GM18909 (cell line): ENCODE results near the gene CD300H.

ENCODE experiments used
- ATAC-seq: cut with Tn5 transposase; IDR thresholded peaks from one replicate; pipeline ENCODE4 v1.9.1; 2021; ENCODE audit warnings: mild to moderate bottlenecking; ENCODE audit not compliant: unreplicated experiment, poor library complexity

The CD300H gene

GRCh38 chr17:74555427-74555940 is 11.8 kb downstream of the CD300H start:
- no peak for ATAC-seq

- no peak for ATAC-seq
Measured at GRCh38 chr17:74554909-74555308, 12.4 kb downstream of the CD300H start.

GRCh38 chr17:74552037-74552436 is 15.3 kb downstream of the CD300H start:
- no peak for ATAC-seq

GRCh38 chr17:74550602-74551001 is 16.7 kb downstream of the CD300H start:
- no peak for ATAC-seq

GRCh38 chr17:74549343-74549742 is 18.0 kb downstream of the CD300H start:
- no peak for ATAC-seq

- ATAC-seq: no peak
Measured at GRCh38 chr17:74547736-74548135, 19.6 kb downstream of the CD300H start.

- ATAC-seq: no peak
Measured at GRCh38 chr17:74547264-74547663, 20.0 kb downstream of the CD300H start.

- ATAC-seq: no peak
Measured at GRCh38 chr17:74546586-74546985, 20.7 kb downstream of the CD300H start.

- no peak for ATAC-seq
Measured at GRCh38 chr17:74545843-74546230, 21.5 kb downstream of the CD300H start, which contains the start of gene CD300C. Gene CD300C (minus strand): TSS chr17:74546115. CDS start chr17:74545782, 333 bp downstream.

DNA sequence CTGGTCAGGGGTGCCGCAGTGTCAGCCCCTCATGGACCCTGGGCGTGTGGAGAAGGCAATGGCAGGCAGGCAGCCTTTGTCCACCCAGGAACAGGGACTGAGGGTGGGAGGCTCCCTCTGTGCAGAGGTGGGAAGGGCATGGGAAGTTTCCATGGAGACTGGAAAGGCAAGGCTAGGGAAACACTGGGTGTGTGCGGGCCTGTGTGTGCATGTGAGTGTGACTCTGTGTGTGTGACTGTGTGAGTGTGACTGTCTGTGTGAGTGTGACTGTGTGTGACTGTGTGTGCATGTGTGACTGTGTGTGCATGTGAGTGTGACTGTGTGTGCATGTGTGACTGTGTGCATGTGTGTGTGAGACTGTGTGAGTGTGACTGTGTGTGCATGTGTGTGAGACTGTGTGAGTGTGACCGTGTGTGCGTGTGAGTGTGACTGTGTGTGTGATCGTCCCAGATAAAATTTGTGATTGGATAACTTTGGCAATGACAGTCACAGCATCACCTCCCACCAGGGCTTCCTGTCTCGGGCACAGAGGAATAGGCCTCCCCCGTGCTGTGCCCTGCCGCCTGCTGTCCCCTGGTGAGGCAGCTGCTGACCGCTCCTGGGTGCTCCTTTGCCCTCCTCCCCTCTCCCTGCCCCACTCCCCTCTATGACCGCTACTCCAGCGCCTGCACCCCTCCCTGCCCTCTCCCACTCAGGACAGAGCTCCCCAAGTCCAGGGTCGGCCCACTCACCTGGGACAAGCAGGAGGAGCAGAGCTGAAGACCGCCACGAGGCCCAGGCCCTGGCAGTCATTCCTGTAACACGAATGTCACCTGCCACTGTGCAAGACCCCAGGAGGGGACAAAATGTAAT is 22.1 kb downstream of the CD300H start:
- no peak for ATAC-seq

DNA sequence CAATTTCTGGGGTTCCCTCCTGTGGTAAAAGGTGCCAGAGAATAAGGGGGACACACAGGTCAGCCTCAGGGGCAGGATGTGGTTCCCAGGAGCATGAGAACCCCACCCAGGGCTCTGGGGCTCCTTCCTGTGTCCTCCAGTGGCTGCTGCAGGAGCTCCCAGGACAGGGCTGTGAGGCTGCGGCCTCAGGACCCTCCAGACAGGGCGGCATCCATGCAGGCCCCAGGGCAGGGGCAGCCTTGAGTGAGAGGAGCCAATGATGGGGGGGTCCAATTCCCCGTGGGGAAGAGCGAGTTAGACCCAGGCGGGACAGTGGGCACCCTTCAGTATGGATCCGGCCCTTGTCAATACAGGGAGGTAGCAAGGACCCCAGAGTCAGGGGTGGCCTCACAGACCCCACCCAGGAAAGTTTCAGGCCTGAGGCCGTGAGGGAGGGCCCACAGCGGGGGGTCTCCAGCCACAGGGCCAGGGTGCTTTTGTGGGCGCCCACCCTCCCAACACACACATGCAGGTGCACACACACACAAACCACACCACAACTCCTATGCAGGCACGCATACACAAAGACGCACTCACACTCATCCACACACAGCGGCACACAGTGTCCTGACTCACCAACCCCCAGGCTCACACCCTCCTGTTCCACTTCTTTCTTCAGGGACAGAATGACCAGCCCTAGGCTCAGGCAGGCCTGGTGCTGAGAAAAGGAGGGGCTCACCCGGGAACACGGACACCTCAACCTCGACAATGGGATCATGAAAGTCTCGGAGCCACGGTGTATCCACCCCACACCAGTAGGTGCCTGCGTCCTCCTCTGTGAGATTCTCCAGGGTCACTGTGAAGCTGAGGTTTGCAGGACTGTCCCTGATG is 23.2 kb downstream of the CD300H start:
- no peak for ATAC-seq

GRCh38 chr17:74543406-74543805 is 23.9 kb downstream of the CD300H start:
- ATAC-seq: no peak

GRCh38 chr17:74542727-74543383 is 24.5 kb downstream of the CD300H start:
- ATAC-seq: no peak

- no peak for ATAC-seq
Measured at GRCh38 chr17:74542166-74542565, 25.1 kb downstream of the CD300H start.

DNA sequence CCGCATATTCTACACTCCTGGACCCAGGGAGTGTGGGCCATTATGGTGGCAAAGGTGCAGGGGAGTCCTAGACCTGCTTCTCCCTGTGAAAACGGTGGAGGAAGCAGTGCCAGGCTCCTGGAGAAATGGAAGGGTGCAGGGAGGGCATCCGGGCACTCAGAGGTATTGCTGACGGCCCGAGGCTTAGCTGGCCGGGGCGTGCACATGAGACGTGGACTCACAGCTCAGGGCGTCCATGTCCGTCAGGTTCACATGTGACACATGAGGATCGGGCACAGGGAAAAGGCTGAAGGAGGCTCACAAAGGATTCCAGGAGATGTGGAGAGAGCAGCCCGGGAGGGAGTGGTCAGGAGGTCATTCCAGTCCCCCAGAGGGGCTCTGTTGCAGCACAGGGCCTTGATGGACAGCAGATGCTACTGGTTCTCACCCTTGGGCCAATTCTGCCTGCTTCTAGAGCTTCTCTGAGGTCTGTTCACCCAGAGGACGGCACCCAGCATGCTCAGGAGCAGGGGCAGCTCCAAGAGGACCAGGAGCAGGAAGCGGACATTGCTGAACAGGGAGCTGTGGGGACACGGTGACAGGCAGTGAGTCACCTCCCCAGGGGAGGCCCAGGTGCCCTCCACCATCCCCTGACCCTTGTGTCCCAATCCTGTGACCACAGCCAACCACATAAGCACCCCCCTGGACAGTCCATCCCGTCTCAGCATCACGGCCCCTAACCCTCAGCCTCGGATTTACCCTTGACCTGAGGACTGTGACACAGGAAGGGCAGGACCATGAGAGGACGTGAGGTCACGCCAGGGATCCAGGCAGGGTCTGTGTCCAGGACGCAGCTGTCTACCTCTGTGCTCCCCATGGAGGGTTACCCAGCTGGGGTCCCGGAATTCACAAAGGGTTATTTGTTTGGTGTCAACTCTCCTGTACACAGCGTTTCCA is 25.9 kb downstream of the CD300H start:
- ATAC-seq: no peak

- ATAC-seq: no peak
Measured at GRCh38 chr17:74539281-74539820, 28.0 kb downstream of the CD300H start.

DNA sequence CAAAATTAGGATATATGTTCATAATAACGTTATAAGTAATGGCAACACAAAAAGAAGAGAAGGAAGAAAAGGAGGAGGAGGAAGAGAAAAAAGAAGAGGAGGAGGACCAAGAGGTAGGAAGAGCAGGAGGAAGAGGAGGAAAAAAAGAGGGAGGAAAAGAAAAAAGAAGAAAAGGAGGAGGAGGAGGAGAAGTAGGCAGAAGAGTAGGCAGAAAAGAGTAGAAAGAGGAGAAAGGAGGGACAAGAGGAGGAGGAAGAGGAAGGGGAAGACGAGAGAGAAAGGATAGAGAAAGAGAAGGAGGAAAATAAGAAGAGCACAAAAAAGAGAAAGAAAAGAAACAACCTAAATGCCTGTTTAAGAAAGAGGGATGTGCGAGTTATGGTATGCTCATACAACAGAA is 30.4 kb downstream of the CD300H start:
- ATAC-seq: no peak

DNA sequence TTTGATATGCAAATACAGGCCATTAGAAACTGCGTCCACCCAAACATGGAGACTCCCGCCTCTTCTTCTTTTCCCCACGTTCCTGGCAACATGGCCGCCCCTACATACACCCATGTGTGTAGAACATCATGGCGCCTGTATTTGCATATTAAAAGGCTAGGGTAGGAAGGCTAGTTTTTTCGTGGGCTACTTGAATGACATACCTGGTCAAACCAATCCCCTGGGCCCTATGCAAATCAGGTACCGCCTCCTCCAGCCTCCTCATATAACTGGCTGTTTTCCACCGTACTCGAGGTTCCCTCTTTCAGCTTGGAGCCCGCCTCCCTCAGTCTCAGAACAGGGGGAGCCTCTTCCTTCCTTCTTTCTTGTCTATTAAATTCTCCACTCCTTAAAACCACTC is 35.2 kb downstream of the CD300H start:
- no peak for ATAC-seq

- no peak for ATAC-seq
Measured at GRCh38 chr17:74531231-74531761, 36.0 kb downstream of the CD300H start, which contains the start of gene CD300LB. Gene CD300LB (minus strand): TSS chr17:74531475. CDS start chr17:74531350, 125 bp downstream.
